Glomerular visceral epithelial cell (primary cell): Measurements from ENCODE around the gene SLC25A1.
A peak's percentile ranks its signal among the peaks of the same experiment; 100 is the strongest.

Experiments used
- DNase-seq: peaks from one replicate; pipeline ENCODE4 v3.0.0-alpha.2; 2016; ENCODE audit errors: extremely low spot score

The SLC25A1 gene

GRCh38 chr22:19178657-19179496, at the start of gene SLC25A1:
Gene SLC25A1, minus strand, starts transcription at chr22:19178736. Its CDS starts 63 bp downstream, at chr22:19178673.
- peak; percentile 89 for DNase-seq

DNA sequence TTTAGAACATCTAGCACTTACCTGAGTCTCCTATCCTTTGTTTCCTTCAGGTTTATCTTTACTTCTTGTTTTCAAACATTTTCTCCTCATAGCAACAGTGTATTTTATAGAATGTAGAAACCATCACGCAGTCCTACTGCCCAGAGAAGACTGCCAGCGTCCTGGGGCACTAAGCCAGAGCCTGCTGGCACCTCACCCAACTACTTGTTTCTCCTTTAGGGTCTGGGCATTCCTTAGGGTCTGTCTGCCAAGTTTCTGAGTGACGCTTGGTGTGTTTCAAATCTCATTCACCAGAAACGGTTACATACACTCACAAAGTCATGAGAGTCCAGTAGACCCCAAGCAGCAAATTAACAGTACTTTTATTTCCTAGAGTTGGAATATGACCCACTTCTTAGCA, 49.6 kb upstream of the SLC25A1 start:
- no peak for DNase-seq

- DNase-seq = no peak
These were observed 47.9 kb upstream of the SLC25A1 start for GRCh38 chr22:19226428-19226827.

DNA sequence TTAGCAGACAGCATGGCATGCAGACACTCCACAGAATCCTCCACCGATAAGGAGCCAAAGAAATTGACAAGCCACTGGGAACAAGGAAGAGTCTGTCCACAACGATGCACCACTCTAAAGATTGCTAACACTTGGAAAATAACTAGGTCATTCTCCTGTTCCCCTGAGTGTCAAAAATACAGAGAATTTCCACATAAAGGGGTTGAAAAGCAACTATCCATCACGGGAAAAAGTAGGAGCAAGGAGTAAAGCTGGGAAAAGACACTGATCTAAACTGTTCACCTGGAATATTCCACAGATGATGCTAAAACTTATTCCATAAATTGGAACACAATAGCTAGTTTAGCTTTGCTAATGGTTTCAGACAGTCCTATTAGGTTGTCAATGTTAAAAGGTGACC, 47.0 kb upstream of the SLC25A1 start:
- no peak for DNase-seq

- no peak for DNase-seq
These were observed 46.4 kb upstream of the SLC25A1 start for GRCh38 chr22:19224985-19225384.

- no peak for DNase-seq
These were observed 46.0 kb upstream of the SLC25A1 start for GRCh38 chr22:19224557-19224956.

GRCh38 chr22:19223617-19224016, 45.1 kb upstream of the SLC25A1 start:
- no peak for DNase-seq

DNA sequence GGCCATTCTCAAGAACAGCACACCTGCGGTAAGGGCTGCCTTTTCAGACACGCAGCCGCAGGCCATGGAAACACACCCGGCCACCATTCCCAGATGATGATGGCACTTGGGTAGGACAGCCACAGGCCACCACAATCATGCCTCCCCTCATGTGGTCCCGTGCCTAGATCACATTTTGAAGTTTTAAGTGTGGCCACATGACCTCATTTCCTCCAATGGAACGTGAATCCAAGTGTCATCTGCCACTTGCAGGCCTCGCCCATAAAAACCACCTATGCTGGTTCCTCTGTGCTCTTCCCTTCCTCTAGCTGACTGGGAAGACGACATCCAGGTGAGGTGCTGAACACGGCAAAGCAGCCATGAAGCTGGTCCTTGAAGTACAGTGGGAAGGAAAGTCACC, 44.6 kb upstream of the SLC25A1 start:
- no peak for DNase-seq

DNA sequence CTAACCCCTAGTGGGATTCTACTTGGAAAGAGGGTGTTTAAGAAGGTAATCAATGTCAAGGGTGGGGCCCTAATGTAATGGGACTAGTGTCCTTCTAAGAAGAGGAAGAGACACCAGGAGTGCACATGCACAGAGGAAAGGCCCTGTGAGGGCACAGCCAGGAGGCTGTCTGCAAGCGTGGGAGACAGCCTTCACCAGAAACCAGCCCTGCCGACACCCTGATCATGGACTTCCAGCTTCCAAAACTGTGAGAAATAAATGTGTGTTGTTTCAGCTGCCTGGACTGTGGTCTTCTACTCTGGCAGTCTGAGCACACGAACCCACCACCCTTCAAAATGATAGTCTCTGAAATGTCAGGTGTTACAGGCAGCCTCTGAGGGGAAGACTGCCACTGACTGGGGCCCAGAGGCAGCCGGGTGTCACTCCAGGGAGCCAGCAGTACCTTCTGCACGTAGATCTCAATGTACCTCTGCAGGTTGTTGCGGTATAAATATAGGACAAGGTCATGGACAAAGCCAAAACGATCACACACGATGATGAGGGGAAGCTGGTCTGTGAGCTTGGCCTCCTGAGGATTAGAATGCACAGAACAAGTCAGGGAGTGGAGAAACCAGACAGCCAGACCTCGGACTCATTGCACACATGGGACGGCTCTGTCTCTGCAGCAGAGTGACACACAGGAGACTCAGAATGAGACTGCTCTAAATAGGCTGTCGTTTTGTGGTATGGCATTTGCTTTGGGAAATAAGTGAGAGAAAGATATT, 43.9 kb upstream of the SLC25A1 start:
- no peak for DNase-seq

GRCh38 chr22:19220867-19221266, 42.3 kb upstream of the SLC25A1 start:
- DNase-seq = no peak

GRCh38 chr22:19218541-19219233, 40.2 kb upstream of the SLC25A1 start:
- DNase-seq = no peak

DNA sequence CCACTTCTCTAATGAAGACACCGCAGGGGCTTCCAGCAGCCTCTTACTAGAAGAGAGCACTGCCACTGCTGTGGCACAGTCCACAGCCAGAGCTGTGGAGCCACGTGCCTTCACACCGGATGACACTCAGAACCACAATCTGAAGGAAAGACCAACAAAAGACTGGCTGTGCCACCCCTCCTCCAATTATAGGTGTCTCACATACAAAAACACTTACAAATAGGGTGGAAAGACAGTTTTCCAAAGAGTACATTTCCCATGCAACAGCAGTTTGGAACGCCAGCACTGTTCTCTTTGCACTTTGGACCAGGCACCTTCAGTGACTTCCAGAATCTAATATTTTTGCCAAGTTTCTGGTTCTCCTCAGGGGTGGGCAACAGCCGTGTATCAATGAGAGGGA, 38.0 kb upstream of the SLC25A1 start:
- no peak for DNase-seq

DNA sequence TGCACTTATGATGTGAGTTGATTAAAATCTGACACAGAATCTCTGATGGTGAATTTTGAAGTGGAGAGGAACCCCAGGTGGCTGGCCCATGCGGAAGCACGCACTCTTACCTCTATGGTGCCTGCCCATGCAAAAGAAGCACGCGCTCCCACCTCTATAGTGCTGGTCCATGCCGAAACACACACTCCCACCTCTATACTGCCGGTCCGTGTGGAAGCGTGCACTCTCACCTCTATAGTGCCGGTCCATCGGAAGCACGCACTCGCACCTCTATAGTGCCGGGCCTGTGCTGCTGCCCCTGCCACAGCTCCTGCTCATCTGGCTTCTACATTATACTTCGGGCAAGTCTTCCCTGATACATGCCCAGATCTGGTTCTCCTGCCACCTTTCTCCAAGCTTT, 36.8 kb upstream of the SLC25A1 start:
- DNase-seq = no peak

DNA sequence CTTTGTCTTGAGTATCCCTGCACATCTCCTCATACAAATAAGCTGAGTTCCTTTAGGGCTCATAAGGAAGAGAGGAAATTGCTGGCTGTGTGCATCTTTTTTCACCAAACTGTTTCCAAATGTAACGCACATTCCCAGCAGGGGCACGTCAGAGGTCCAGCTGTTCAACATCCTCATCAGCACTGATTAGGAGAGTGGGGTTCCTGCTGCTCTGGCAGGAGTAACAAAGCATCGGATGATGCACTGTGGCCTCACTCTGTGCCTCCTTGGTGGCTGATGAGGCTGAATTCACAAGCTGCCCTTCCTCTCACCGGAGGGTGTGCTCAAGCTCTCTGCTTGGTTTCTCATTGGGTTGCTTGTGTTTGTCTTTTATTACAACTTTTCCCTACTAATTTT, 35.5 kb upstream of the SLC25A1 start:
- DNase-seq = no peak

DNA sequence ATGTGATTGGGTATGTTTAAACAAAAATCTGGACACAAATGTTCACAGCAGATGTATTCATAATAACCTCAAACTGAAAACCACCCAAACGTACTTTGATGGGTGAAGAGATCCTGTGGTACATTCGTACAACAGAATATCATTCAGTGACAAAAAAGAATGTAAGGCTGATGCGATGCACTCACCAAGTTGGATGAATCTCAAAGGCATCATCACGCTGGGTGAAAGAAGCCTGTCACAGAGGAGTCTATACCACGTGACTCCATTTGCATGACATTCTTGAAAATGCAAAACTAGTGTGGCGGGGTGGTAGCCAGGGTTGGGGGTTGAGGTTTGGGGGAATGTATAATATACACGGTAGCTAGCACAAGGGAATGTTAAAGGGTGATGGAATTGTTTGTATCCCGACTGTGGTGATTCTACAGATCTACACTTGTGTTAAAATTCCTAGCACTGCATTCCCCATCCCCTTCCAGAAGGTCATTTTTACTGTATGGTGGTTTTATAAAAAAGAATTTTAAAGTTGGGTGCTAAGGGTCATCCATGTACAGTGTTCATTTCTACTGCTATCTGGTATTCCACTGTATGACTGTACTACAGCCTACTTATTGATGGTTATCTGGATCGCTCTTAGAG, 35.0 kb upstream of the SLC25A1 start:
- DNase-seq = no peak

GRCh38 chr22:19213001-19213400, 34.5 kb upstream of the SLC25A1 start:
- DNase-seq = no peak

DNA sequence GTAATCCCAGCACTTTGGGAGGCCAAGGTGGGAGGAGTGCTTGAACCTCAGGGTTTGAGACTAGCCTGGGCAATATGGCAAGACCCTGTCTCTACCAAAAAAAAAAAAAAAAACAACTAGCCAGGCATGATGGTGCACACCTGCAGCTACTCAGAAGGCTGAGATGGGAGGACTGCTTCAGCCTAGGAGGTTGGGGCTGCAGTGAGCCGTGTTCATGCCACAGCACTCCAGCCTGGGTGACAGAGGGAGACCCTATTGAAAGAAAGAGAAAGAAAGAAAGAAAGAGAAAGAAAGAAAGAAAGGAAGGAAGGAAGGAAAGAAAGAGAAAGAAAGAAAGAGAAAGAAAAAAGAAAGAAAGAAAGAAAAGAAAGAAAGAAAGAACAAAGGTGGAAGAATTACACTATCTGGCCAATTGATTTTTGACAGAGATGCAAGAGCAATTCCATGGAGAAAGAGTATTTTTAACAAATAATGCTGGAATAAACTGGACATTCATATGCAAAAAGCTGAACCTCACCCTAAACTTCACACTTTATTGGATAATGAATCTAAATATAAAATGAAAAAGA, 33.9 kb upstream of the SLC25A1 start:
- DNase-seq = no peak

DNA sequence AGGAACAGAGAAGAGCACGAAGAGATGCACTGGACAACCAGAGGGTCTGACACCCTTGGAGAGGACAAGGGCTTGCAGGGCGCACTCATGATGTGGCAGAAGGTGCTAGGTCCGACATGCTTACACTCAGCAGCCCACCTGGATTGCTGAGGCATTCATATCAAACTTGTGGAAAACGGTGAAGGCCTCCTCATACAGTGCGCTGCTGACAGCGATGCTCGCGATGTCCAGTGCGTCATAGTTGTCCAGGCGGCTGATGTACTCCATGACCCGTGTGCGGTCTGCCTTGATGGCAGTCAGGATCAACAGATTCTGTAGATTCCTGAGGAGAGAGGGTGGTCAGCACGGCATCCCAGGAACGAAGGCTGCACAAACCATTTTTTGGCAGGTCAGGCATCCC, 31.7 kb upstream of the SLC25A1 start:
- DNase-seq = no peak

GRCh38 chr22:19208287-19208847, 29.8 kb upstream of the SLC25A1 start:
- no peak for DNase-seq

DNA sequence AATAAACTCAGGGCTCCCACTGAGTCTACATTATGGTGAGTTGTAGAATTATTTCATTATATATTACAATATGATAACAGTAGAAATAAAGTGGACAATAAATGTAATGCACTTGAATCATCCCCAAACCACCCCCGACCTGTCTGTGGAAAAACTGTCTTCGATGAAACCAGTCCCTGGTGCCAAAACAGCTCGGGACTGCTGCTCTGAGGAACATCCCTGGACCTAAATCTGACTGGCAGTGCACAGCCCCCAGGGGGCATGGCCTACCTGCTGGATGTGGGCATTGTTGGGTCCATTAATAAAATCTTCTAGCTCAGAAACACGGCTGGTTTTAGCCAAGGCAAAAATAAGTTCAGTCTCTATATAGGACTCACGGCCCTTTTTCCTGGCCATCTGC, 29.3 kb upstream of the SLC25A1 start:
- no peak for DNase-seq

DNA sequence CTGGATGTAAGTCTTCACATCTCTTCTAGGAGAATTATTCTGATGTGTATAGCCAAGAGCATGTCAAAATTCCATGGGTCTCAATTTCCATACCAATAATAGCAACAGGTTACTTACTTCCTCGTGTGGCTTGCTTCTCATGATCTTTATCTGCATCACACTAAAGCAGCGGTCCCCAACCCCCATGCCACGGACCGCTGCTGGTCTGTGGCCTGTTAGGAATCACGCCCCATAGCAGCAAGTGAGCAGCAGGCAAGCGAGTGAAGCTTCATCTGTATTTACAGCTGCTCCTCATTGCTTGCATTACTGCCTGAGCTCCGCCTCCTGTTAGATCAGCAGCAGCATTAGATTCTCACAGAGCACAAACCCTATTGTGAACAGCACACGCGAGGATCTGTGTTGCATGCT, 28.9 kb upstream of the SLC25A1 start:
- no peak for DNase-seq
